Tibial artery (tissue), 4 donors: ENCODE results near the gene PEAK3.
A peak's percentile ranks its signal among the peaks of the same experiment; 100 is the strongest.

Experiments
- DNase-seq, 2 donors: peaks; one replicate each; pipeline ENCODE4 v3.0.0-alpha.2; 2019
- H3K27ac ChIP-seq, 2 donors: fragments of 200-600 bp; sonication (generic) in 1 of 2; 1 replicate in 1 of 2; 2 replicates in 1 of 2; pipeline ENCODE4 v1.5.1; 2018 to 2019; ENCODE audit warnings: mild to moderate bottlenecking in 1 of 2
- H3K27me3 ChIP-seq, 2 donors: fragments of 200-600 bp; sonication (generic) in 1 of 2; one replicate each; pipeline versions ENCODE4 v1.5.1 to v1.6.0; 2016 to 2019
- H3K36me3 ChIP-seq, 3 donors: fragments of 200-600 bp; sonication (generic) in 2 of 3; one replicate each; pipeline ENCODE4 v1.5.1; 2016 to 2019; ENCODE audit warnings: mild to moderate bottlenecking in 2 of 3
- H3K4me1 ChIP-seq, 4 donors: fragments of 200-600 bp; sonication (generic) in 2 of 4; 1 replicate in 3 of 4; 2 replicates in 1 of 4; pipeline ENCODE4 v1.5.1; 2016 to 2019
- H3K4me3 ChIP-seq, 2 donors: fragments of 200-600 bp; sonication (generic) in 1 of 2; 1 replicate in 1 of 2; 2 replicates in 1 of 2; pipeline ENCODE4 v1.5.1; 2018 to 2019; ENCODE audit warnings: mild to moderate bottlenecking in 2 of 2
- H3K9me3 ChIP-seq, 3 donors: fragments of 200-600 bp; sonication (generic) in 1 of 3; one replicate each; pipeline ENCODE4 v1.5.1; 2016 to 2019
- CTCF ChIP-seq, 2 experiments: fragments of 200-600 bp in 1 of 2; fragments of 450-650 bp in 1 of 2; IDR thresholded peaks; one replicate each; pipeline ENCODE4 v1.5.1; 2017 to 2019; ENCODE audit warnings: antibody characterized with exemption in 2 of 2, mild to moderate bottlenecking in 1 of 2, moderate library complexity in 1 of 2
- intact Hi-C: fragments of 100-400 bp; cut with DNase I; formaldehyde crosslinking; loops from one replicate; pipeline ENCODE4 v1.15.0; 2023; ENCODE audit warnings: low total_unique reads

Gene PEAK3

GRCh38 chr19:2280633-2281264 lies 1.2 kb downstream of the PEAK3 start:
- DNase-seq, result no peak
- intact Hi-C loops, result no loop called here
- Histone ChIP-seq H3K4me3 (no peak overlapping the region), H3K27me3 (no peaks in the 10 kb centered on the region), H3K4me1 (peaks cover 0 to 23% (median 11%) of the 10 kb centered on the region in 4 donors), H3K9me3 (no peaks in the 10 kb centered on the region), H3K36me3 (peaks cover 0 to 21% (median 20%) of the 10 kb centered on the region in 3 donors), H3K27ac (no peak overlapping the region)
- no peak for TF ChIP-seq CTCF (IDR thresholded peaks at IDR 0.05)

- no peaks in the 10 kb centered on the region for H3K9me3 ChIP-seq
- intact Hi-C loops, result no loop called here
- peaks cover 0 to 38% (median 24%) of the 10 kb centered on the region in 4 donors for H3K4me1 ChIP-seq
- H3K4me3 ChIP-seq, result no peak overlapping the region
- no peak for TF ChIP-seq CTCF (IDR thresholded peaks at IDR 0.05)
- no peaks in the 10 kb centered on the region for H3K27me3 ChIP-seq
- no peak for DNase-seq
- no peak overlapping the region for H3K27ac ChIP-seq
- H3K36me3 ChIP-seq, result peaks cover 0 to 28% (median 27%) of the 10 kb centered on the region in 3 donors
These were observed 3.4 kb downstream of the PEAK3 start for GRCh38 chr19:2278459-2279158.

DNA sequence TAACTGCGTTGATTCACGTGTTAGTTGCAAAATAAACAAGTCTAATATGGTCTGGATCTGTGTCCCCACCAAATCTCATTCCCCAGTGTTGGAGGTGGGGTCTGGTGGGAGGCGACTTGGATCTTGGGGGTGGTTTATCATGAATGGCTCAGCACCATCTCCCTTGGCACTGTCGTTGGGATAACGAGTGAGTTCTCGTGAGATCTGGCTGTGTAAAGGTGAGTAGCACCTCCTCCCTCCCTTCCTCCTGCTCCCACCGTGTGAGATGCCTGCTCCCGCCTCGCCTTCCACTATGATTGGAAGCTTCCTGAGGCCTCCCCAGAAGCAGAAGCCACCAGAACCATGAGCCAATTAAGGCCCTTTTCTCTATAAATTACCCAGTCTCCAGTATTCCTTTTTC lies 4.8 kb downstream of the PEAK3 start:
- Histone ChIP-seq H3K27ac (no peak overlapping the region), H3K4me1 (peaks cover 0 to 49% (median 36%) of the 10 kb centered on the region in 4 donors), H3K9me3 (no peaks in the 10 kb centered on the region), H3K4me3 (no peak overlapping the region), H3K36me3 (peaks cover 7 to 41% (median 37%) of the 10 kb centered on the region in 3 donors), H3K27me3 (no peaks in the 10 kb centered on the region)
- TF ChIP-seq CTCF (IDR thresholded peaks at IDR 0.05), result no peak
- intact Hi-C loops, result no loop called here
- no peak for DNase-seq

DNA sequence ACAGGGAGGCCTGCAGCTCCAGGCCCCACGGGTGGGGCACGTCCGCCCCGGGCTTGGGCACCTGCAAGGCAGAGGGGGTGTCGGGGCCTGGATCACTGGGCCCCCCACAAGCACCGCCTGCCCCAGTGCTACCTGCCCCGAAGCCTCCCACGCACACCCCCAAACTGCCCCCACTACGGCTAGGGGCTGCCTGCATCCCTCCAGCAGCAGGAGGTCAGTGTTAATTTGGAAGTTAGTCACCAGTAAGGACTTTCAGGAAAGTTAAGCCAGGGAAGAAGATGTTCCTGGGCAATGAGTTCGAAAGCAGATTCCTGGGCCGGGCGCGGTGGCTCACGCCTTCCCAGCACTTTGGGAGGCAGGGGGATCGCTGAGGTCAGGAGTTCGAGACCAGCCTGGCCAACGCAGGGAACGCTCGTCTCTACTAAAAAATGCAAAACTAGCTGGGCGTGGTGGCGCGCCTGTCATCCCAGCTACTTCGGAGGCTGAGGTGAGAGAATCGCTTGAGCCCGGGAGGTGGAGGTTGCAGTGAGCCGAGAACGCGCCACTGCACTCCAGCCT lies 5.5 kb downstream of the PEAK3 start:
- no peak for TF ChIP-seq CTCF (IDR thresholded peaks at IDR 0.05)
- no peak overlapping the region for H3K4me3 ChIP-seq
- intact Hi-C loops, result no loop called here
- H3K9me3 ChIP-seq, result no peaks in the 10 kb centered on the region
- no peak overlapping the region for H3K27ac ChIP-seq
- H3K4me1 ChIP-seq, result peaks cover 0 to 49% (median 38%) of the 10 kb centered on the region in 4 donors
- H3K27me3 ChIP-seq, result no peaks in the 10 kb centered on the region
- H3K36me3 ChIP-seq, result peaks cover 13 to 47% (median 44%) of the 10 kb centered on the region in 3 donors
- no peak for DNase-seq

GRCh38 chr19:2275588-2276428 lies 6.2 kb downstream of the PEAK3 start:
- H3K27ac ChIP-seq, result peak overlapping the region in 1 of 2 donors; percentile 24
- H3K4me1 ChIP-seq, result peaks cover 0 to 54% (median 43%) of the 10 kb centered on the region in 4 donors
- H3K27me3 ChIP-seq, result no peaks in the 10 kb centered on the region
- no peaks in the 10 kb centered on the region for H3K9me3 ChIP-seq
- H3K4me3 ChIP-seq, result no peak overlapping the region
- DNase-seq, result no peak
- TF ChIP-seq CTCF (IDR thresholded peaks at IDR 0.05), result no peak
- peaks cover 13 to 51% (median 51%) of the 10 kb centered on the region in 3 donors for H3K36me3 ChIP-seq
- intact Hi-C loops, result no loop called here
